Prostate gland (tissue), 1 donor: Measurements from ENCODE around the gene FAP.

Experiments used
- POLR2A ChIP-seq: fragments of 450-650 bp; IDR thresholded peaks from one replicate; pipeline ENCODE4 v1.6.1; 2016; ENCODE audit warnings: antibody characterized with exemption, mild to moderate bottlenecking
- POLR2AphosphoS5 ChIP-seq: sonication (generic); formaldehyde crosslinking; IDR thresholded peaks from one replicate; pipeline ENCODE4 v1.6.1; 2017; ENCODE audit warnings: antibody characterized with exemption

DNA sequence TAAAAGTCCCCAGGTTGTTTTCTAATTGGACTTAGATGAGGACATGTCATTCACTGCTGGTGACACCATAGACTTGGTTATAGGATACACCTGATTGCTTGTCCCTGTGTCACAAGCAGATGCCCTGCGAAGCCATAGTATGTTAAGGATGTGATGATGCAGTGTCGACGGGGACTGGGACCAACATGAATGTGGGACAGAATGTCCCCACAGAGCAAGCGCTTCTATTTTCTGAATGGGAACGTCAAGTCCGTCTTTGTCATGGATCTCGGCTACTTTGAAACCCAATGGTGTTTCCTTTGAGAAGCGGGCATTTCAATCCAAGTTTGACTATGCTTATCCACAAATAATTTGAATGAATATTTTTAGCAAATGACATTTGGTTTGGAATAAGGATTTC is 93.3 kb downstream of the FAP start:
- TF ChIP-seq POLR2AphosphoS5 (no peak), POLR2A (no peak)
